Measurements from ENCODE around the gene TBC1D2B. TPM values are rescaled to one million over a fixed set of nuclear protein-coding genes. Genes with fewer than 3 reads are reported as not detected.

TBC1D2B gene
- total and polyA plus RNA-seq, 7 experiments from 2014 or later: 7.4 to 119 (median 76.6) TPM

DNA sequence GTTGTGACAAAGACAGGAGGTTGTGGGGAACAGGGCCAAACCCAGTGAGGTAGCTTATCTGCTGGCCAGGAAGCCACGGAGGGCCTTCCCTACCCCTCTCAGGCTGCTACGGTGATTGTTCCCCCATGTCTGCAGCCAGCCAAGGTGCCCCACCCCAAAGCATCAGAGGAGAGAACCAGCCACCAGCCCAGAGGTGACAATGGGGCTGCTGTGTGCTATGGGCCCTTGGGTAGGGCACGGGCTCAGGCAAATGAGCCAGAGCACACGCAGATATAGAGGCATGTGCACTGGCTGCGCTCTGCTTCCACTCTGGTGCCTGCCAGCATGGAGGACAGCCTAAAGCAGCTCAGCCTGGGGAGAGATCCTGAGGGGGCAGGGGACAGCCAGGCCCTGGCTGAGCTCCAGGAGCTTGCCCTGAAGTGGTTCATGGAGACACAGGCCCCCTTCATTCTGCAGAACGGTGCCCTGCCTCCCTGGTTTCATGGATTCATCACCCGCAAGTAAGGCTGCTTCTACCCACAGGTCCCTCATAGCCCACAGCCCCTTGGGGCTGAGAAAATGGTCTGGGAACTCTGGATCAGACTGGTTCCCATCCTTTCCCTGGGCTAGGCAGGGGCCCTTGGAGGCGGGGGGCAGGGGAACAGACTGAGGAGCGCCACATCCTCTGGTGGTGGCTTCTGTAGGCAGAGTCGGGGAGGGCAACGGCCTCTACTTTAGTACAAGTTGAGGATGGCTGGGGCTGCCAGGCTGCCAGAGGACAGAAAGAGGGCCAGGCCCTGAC, 14.9 kb upstream of the TBC1D2B start, which contains the start of gene SH2D7:
Gene SH2D7 (plus strand): TSS at position 301 of the 781 bp plus-strand sequence. CDS start 24 bp downstream, at position 325.
- Mint-ChIP-seq H3K4me3 (peak within 1 kb of the TSS in 1 of 10 donors; percentile 49), H3K27ac (peak within 1 kb of the TSS in 3 of 9 donors; percentile 7 to 37 (median 19)), H3K4me1 (peaks cover 0 to 39% (median 0%) of the 10 kb centered on the region in 7 donors), H3K36me3 (peaks cover 0 to 6% (median 0%) of the 10 kb centered on the region in 5 donors), H3K27me3 (peaks cover 0 to 3% (median 0%) of the 10 kb centered on the region in 5 donors), H3K9me3 (peaks cover 0 to 3% (median 0%) of the 10 kb centered on the region in 11 donors)
- Histone ChIP-seq H3K4me3 (ENCODE audit: low read length) (no peak within 1 kb of the TSS), H3K9me3 (ENCODE audit: control insufficient read depth in 2 of 3, low read length in 3 of 3) (no peaks in the 10 kb centered on the region), H3K27me3 (ENCODE audit: control insufficient read depth in 2 of 2, insufficient read depth in 2 of 2, low read length in 2 of 2) (no peaks in the 10 kb centered on the region), H3K4me1 (ENCODE audit: control insufficient read depth in 2 of 2, insufficient read depth in 2 of 2, low read length in 2 of 2) (no peaks in the 10 kb centered on the region), H3K36me3 (ENCODE audit: control insufficient read depth in 2 of 3, insufficient read depth in 3 of 3, low read length in 3 of 3) (no peaks in the 10 kb centered on the region), H3K27ac (ENCODE audit: low read depth, low read length) (no peak within 1 kb of the TSS)
- ChIA-PET POLR2A (interaction anchor here (0.6 to 0.9 kb wide), 2 partner anchors 13 to 1700 kb away, joined by 4 read pairs; no protein-coding TSS in a partner anchor), CTCF (interaction anchor here (0.5 to 0.8 kb wide), 3 partner anchors 125 to 149 kb away, joined by 3 to 6 read pairs (median 4); no protein-coding TSS in a partner anchor)
- no peak for ATAC-seq
- intact Hi-C loops (cut with micrococcal nuclease): no loop called here
- no peak for DNase-seq

DNA sequence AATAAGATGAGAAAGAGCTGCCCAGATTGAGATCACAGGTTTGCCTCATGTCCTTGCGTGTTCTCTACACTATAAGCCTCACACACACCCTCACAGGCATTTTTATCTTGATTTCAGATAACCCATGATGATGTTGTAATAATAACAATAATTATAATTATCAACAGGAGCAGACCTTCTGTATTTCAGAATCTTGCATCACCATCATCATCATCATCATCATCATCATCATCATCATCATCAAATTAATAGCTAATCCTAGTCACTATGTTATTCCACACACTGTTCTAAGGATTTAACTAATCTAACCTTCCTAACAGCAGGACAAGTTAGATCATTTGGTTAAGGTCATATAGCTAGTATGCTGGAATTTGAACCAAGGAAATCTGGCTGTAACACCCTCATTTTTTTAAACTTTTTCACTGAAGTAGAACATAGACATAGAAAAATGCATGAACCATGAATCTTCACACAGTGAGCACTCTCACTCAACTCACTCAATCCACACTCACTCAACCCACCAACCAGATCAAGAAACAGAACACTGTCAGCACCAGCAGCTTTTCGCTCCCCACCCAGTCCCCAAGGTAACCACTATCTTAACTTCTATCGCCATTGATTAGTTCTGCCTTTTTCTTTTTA, 13.0 kb upstream of the TBC1D2B start:
- H3K9me3 Mint-ChIP-seq: peaks cover 0 to 3% (median 0%) of the 10 kb centered on the region in 11 donors
- no peak overlapping the region for H3K4me3 Mint-ChIP-seq
- ATAC-seq (no peak), DNase-seq (no peak)
- H3K4me1 Mint-ChIP-seq: peaks cover 0 to 40% (median 0%) of the 10 kb centered on the region in 7 donors
- H3K27me3 Mint-ChIP-seq: peaks cover 0 to 3% (median 0%) of the 10 kb centered on the region in 5 donors
- Histone ChIP-seq H3K9me3 (ENCODE audit: control insufficient read depth in 2 of 3, low read length in 3 of 3) (no peaks in the 10 kb centered on the region), H3K27ac (ENCODE audit: low read depth, low read length) (no peak overlapping the region), H3K36me3 (ENCODE audit: control insufficient read depth in 2 of 3, insufficient read depth in 3 of 3, low read length in 3 of 3) (no peaks in the 10 kb centered on the region), H3K27me3 (ENCODE audit: control insufficient read depth in 2 of 2, insufficient read depth in 2 of 2, low read length in 2 of 2) (no peaks in the 10 kb centered on the region), H3K4me3 (ENCODE audit: low read length) (no peak overlapping the region), H3K4me1 (ENCODE audit: control insufficient read depth in 2 of 2, insufficient read depth in 2 of 2, low read length in 2 of 2) (no peaks in the 10 kb centered on the region)
- POLR2A ChIA-PET: no interaction called here
- H3K27ac Mint-ChIP-seq: no peak overlapping the region
- intact Hi-C loops (cut with micrococcal nuclease): no loop called here
- H3K36me3 Mint-ChIP-seq: peaks cover 0 to 6% (median 0%) of the 10 kb centered on the region in 5 donors
- CTCF ChIA-PET: interaction anchor here (0.6 kb wide), 1 partner anchor 1879 kb away, joined by 3 read pairs; no protein-coding TSS in a partner anchor

DNA sequence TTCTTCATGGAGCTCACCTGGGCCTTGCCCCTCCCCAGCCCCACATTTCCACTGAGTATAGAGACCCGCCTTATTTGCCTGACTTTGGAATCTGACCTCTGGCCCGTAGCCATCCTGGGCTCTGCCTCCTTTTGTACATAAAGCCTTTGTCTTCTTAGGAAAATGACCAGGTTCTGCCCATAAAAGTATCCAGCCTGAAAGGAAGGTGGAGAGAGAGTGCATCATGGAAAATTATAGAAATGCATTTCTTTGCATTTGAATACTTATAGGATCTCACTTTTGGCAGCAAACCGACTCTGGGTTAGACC, 11.2 kb upstream of the TBC1D2B start:
- CTCF ChIA-PET: no interaction called here
- peaks cover 0 to 45% (median 0%) of the 10 kb centered on the region in 7 donors for H3K4me1 Mint-ChIP-seq

DNA sequence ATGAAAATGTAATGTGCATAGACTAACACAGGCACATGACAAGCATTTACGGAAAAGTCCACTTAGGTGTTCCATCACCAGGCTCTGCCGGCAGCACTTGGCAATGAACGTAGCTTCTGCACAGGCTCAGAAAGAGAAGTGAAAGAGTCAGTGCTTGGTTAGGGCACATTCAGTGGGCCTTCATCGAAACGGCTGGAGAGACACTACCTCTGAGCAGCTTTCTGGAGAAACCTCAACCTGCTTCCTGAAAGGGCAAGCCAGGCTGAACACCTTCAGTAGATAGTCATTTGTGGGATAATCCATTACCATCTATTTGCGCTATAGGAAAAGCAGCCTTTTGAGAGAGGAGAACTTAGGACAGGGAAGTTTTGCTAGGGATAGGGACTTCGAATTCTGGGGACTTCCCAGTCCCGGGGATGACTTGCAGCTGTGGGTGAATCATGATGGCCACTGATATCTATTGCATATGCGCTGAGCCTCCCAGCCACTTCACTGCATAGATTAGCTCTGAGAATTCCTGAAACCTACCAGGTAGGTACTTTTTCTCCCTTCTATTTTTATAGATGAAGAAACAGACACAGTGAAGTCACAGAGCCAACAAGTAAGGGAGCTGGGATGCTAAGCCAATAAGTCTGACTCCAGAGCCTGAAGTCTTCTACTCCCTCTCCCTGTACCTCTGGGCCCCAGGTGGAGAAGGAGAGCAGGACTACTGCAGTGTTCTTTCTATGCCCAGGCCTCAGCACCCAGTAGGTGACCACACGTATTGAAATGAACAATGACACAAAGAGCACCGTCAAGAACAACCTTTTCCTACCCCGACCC, 10.7 kb upstream of the TBC1D2B start:
- no peak overlapping the region for H3K4me3 ChIP-seq (ENCODE audit: low read length)
- CTCF ChIA-PET: no interaction called here
- Mint-ChIP-seq H3K9me3 (peaks cover 0 to 3% (median 0%) of the 10 kb centered on the region in 11 donors), H3K4me1 (peaks cover 0 to 45% (median 0%) of the 10 kb centered on the region in 7 donors), H3K27ac (peak overlapping the region in 1 of 9 donors; percentile 74), H3K27me3 (no peaks in the 10 kb centered on the region), H3K4me3 (no peak overlapping the region), H3K36me3 (peaks cover 0 to 6% (median 0%) of the 10 kb centered on the region in 5 donors)
- no peaks in the 10 kb centered on the region for H3K4me1 ChIP-seq (ENCODE audit: control insufficient read depth in 2 of 2, insufficient read depth in 2 of 2, low read length in 2 of 2)
- no peaks in the 10 kb centered on the region for H3K27me3 ChIP-seq (ENCODE audit: control insufficient read depth in 2 of 2, insufficient read depth in 2 of 2, low read length in 2 of 2)
- peak; percentile 68 for ATAC-seq
- POLR2A ChIA-PET: interaction anchor here (0.6 to 0.9 kb wide), 2 partner anchors 47 to 137 kb away, joined by 3 read pairs; no protein-coding TSS in a partner anchor
- no peaks in the 10 kb centered on the region for H3K36me3 ChIP-seq (ENCODE audit: control insufficient read depth in 2 of 3, insufficient read depth in 3 of 3, low read length in 3 of 3)
- DNase-seq: no peak
- intact Hi-C loops (cut with micrococcal nuclease): no loop called here
- H3K9me3 ChIP-seq (ENCODE audit: control insufficient read depth in 2 of 3, low read length in 3 of 3): no peaks in the 10 kb centered on the region
- H3K27ac ChIP-seq (ENCODE audit: low read depth, low read length): no peak overlapping the region

More for the DNA sequence above, 11.2 kb upstream of the TBC1D2B start:
- ATAC-seq (no peak), DNase-seq (no peak)
- H3K36me3 Mint-ChIP-seq: peaks cover 0 to 6% (median 0%) of the 10 kb centered on the region in 5 donors
- no peaks in the 10 kb centered on the region for H3K9me3 ChIP-seq (ENCODE audit: control insufficient read depth in 2 of 3, low read length in 3 of 3)
- no peak overlapping the region for H3K4me3 ChIP-seq (ENCODE audit: low read length)
- no peak overlapping the region for H3K27ac ChIP-seq (ENCODE audit: low read depth, low read length)
- H3K27me3 Mint-ChIP-seq: no peaks in the 10 kb centered on the region
- H3K9me3 Mint-ChIP-seq: peaks cover 0 to 3% (median 0%) of the 10 kb centered on the region in 11 donors
- H3K4me3 Mint-ChIP-seq: no peak overlapping the region
- no peaks in the 10 kb centered on the region for H3K36me3 ChIP-seq (ENCODE audit: control insufficient read depth in 2 of 3, insufficient read depth in 3 of 3, low read length in 3 of 3)
- intact Hi-C loops (cut with micrococcal nuclease): no loop called here
- H3K4me1 ChIP-seq (ENCODE audit: control insufficient read depth in 2 of 2, insufficient read depth in 2 of 2, low read length in 2 of 2): no peaks in the 10 kb centered on the region
- no peaks in the 10 kb centered on the region for H3K27me3 ChIP-seq (ENCODE audit: control insufficient read depth in 2 of 2, insufficient read depth in 2 of 2, low read length in 2 of 2)
- H3K27ac Mint-ChIP-seq: peak overlapping the region in 1 of 9 donors; percentile 74
- POLR2A ChIA-PET: interaction anchor here (0.9 kb wide), 1 partner anchor 48 kb away, joined by 3 read pairs; no protein-coding TSS in a partner anchor

DNA sequence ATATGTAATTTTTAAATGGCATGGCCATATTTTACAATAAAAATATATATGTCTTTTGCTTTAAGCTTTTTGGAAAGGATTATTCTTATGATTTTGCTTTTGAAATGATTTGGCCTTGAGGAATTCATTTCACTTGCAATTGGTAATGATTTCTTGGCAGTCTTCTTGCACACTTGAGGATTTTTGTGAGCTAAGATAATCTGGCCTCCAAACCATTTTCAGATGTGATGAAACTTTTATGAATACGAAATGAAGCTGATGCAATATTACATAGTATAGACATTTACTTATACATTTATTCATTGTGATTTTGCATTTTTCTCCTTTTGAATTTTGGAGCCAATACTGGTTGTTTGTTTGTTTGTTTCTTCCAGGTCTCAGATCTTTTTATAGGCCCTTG, 8.4 kb upstream of the TBC1D2B start:
- POLR2A ChIA-PET: no interaction called here
- no peaks in the 10 kb centered on the region for H3K36me3 ChIP-seq (ENCODE audit: control insufficient read depth in 2 of 3, insufficient read depth in 3 of 3, low read length in 3 of 3)
- ATAC-seq (no peak), DNase-seq (no peak)
- no peaks in the 10 kb centered on the region for H3K9me3 ChIP-seq (ENCODE audit: control insufficient read depth in 2 of 3, low read length in 3 of 3)
- no peaks in the 10 kb centered on the region for H3K27me3 ChIP-seq (ENCODE audit: control insufficient read depth in 2 of 2, insufficient read depth in 2 of 2, low read length in 2 of 2)
- no peaks in the 10 kb centered on the region for H3K4me1 ChIP-seq (ENCODE audit: control insufficient read depth in 2 of 2, insufficient read depth in 2 of 2, low read length in 2 of 2)
- H3K27ac Mint-ChIP-seq: no peak overlapping the region
- peaks cover 0 to 3% (median 0%) of the 10 kb centered on the region in 5 donors for H3K36me3 Mint-ChIP-seq
- H3K4me3 Mint-ChIP-seq: no peak overlapping the region
- intact Hi-C loops (cut with micrococcal nuclease): no loop called here
- H3K4me3 ChIP-seq (ENCODE audit: low read length): no peak overlapping the region
- no peaks in the 10 kb centered on the region for H3K27me3 Mint-ChIP-seq
- H3K9me3 Mint-ChIP-seq: peaks cover 0 to 3% (median 0%) of the 10 kb centered on the region in 11 donors
- CTCF ChIA-PET: no interaction called here
- no peak overlapping the region for H3K27ac ChIP-seq (ENCODE audit: low read depth, low read length)
- peaks cover 0 to 39% (median 0%) of the 10 kb centered on the region in 7 donors for H3K4me1 Mint-ChIP-seq

DNA sequence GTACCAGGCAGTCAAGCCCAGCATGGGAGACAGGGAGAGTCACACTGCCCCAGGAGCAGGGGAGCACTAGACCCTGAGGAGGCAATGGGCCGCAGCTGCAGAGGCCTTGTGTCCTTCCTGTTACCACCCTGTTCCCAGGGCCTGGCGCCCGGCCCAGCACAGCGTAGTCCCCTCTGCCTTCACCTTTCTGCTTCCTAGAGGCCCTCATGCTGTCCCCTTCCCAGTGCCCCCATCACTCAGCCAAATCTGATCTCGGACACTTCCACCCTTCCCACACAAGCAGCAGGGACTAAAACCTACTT, 6.9 kb upstream of the TBC1D2B start:
- Histone ChIP-seq H3K27ac (ENCODE audit: low read depth, low read length) (no peak overlapping the region), H3K4me3 (ENCODE audit: low read length) (no peak overlapping the region), H3K4me1 (ENCODE audit: control insufficient read depth in 2 of 2, insufficient read depth in 2 of 2, low read length in 2 of 2) (no peaks in the 10 kb centered on the region), H3K9me3 (ENCODE audit: control insufficient read depth in 2 of 3, low read length in 3 of 3) (no peaks in the 10 kb centered on the region), H3K36me3 (ENCODE audit: control insufficient read depth in 2 of 3, insufficient read depth in 3 of 3, low read length in 3 of 3) (no peaks in the 10 kb centered on the region), H3K27me3 (ENCODE audit: control insufficient read depth in 2 of 2, insufficient read depth in 2 of 2, low read length in 2 of 2) (no peaks in the 10 kb centered on the region)
- Mint-ChIP-seq H3K27ac (peak overlapping the region in 1 of 9 donors; percentile 38), H3K27me3 (no peaks in the 10 kb centered on the region), H3K9me3 (no peaks in the 10 kb centered on the region), H3K4me3 (no peak overlapping the region), H3K36me3 (no peaks in the 10 kb centered on the region), H3K4me1 (peaks cover 0 to 36% (median 0%) of the 10 kb centered on the region in 7 donors)
- POLR2A ChIA-PET: interaction anchor here (0.6 kb wide), 1 partner anchor 180 kb away, joined by 4 read pairs; the partner anchor contains the start of gene DNAJA4
- ATAC-seq (no peak), DNase-seq (no peak)
- intact Hi-C loops (cut with micrococcal nuclease): no loop called here
- CTCF ChIA-PET: no interaction called here

All from naive thymus-derived CD4-positive, alpha-beta T cell (primary cell).